HG02840 (cell line): ENCODE results near the gene CAPG.
"Not testable (repeated sequence)": the region's sequence is repeated elsewhere in the genome, so short reads cannot be mapped to it uniquely, and the experiment has no call there.

Source experiments
- ATAC-seq: cut with Tn5 transposase; IDR thresholded peaks from one replicate; pipeline ENCODE4 v1.9.1; 2021; ENCODE audit warnings: mild to moderate bottlenecking, moderate library complexity, moderate number of reproducible peaks; ENCODE audit not compliant: unreplicated experiment, low FRiP score

Gene CAPG

DNA sequence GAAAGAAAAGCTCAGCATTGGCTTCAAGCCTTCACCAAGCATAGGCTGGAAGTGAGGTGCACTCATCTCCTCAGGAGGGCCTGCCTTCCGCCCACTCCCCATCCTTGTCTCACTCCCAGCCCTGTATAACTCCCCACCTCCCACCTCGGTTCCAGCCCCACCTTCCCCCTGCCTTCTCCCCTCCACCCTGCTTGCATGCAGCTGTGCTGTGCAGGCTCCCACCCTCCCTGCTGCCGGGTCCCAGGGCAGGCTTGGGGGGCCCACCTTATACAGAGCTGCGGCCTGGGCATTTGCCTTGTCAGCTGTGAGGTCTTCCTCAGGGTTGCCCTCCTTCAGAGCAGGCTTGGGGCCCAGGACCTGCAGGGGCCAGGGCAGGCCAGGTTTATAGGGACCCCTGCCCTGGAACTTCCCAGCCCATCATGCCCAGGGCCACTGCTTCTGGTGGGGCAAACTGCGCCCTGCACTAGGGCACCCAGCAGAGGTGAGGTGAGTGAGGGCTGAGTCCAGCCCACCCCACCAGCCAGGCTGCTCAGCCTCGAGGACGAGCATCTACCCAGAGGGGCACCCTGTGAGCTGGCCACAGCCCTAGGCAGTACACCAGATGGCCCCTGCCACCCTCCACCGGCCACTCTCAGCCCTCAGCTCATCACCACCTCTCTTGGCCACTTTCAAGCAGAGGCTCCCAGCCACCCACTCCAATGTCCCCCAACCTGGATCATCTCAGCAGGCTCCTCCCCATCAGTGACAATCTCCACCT, 11.6 kb downstream of the CAPG start:
- no peak for ATAC-seq

DNA sequence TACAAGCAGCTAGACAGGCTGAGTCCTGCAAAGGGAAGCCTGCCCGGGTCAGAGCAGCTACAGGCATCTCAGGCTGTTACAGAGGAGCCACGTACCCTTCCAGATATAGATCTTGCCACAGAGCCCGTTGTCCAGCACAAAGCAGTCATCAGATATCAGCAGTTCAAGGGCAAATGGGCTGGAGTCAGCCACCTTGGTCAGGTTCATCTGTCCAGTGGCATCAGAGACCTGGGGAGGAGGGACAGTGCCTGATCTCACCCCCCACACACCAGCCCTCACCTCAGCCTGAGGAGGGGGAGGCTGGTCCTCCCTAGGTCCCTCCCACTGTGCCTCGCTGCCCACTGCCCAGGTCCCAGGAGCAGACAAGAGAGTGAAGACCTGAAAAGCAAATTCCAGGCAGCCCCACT, 12.2 kb downstream of the CAPG start:
- ATAC-seq, result no peak

DNA sequence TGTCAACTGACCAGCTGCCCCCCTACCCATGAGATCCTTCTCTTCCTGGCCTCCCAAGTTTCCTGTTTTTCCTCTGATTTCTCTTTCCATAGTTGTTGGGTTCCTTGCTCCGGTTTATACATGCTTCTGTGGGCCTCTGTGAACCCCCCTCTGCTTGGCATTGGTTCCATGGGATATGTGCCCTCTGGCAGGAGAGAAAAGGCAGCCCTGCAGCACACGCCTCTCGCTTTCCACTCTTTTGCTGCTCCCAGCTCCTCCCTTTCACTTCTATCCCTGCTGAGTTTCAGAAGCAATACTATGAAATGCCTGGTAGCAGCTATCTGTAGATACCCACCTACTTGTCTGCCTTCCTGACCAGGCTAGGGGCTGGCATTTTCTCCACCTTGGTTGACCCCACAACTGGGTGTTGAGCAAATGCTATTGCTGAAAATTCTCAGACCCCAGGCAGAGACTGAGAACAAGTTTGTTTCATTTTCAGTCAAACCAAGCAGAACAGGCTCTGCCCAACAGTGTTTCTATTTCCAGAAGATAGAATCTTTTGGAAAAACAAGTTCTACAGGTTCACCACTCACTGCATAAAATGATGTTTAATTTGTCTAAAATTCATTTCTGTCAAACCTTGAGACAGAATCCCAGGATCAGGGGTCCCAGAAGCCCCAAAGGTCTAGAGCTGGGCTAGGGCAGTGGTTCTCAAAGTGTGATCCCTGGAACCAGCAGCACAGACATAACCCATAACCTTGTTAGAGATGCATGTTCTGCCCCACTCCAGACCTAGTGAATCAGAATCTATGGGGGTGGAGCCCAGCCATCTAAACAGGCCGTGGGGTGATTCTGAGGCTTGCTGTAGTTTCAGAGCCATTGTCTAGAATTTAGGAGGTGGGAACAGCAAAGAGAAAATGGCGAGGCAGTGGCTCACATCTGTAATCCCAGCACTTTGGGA, 13.4 kb downstream of the CAPG start:
- ATAC-seq, result no peak

DNA sequence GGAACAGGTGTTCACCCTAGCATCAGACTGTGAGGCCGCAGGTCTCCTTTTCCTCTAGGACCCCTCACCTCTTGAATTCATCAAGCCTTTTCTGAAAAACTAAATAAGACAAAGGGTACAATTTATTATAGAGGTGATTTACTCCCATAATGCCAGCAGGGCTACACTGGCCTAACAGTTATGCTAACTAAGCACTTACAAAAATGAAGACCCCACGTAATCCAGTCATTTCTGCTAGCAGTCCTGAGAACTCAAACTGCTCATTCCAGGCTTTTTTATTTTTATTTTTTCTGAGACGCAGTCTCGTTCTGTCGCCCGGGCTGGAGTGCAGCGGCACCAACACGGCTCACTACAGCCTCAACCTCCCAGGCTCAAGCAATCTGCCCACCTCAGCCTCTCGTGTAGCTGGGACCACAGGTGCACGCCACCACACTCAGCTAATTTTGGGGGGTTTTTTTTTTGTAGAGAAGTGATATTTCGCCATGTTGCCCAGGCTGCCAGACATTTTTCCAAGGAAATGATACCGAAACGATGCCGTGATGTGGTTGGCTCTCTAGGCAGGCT, 14.2 kb downstream of the CAPG start:
- ATAC-seq, result no peak

DNA sequence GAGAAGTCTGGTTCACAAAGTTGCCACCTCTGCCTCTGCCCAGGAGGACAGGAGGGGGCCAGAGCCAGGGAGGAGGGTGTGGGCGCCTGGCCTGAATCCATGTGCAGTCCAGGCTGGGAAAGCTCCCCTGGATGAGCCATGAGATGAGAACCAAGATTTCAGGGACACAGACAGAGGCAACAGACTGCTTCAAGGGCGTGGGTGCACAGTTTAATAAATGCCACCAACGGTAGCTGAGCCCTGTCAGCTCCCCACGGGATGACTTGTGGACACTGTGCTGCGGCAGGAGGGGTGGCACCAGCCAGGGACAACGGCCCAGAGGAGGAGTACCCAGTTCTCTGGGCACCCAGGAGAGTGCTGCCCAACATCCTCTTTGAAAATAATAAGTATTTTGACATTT, 15.2 kb downstream of the CAPG start:
- no peak for ATAC-seq

DNA sequence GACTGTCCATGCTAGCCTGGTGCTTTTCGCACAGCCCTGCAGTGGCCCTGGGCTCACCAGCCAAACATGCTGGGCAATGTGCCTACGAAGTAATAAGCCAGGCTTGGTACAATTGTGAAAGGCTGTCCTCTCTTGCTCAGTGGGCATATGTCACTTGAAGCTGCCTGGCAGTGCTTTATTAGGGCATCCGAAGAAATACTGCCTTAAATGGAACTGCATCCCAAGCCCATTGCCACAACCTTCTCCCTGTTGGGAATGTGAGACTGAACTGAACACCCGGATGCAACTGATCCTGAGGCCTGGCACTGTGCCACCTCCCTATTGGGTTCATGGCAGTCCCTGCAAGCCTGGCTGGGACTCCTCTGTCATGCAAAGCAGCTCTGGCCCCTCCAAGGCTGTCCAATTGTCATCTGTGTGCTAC, 15.9 kb downstream of the CAPG start:
- no peak for ATAC-seq

DNA sequence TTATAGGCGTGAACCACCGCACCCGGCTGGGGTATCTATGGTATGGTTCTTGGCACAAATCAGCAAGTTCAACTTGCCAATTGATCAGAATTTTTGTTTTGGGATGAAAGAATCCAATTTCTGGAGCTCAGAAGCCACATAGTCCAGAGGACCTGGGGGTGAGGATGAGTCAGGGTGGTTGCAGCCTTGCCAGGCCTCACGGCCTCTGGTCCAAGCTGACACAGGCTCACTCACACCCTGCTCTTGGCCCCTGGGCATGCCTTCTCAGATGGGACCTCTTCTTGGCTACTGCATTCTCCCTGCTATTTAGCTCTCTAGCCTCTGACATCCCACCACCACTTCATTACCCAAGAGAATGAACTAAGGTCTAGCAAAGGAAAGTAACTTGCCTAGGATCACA, 16.3 kb downstream of the CAPG start:
- no peak for ATAC-seq

DNA sequence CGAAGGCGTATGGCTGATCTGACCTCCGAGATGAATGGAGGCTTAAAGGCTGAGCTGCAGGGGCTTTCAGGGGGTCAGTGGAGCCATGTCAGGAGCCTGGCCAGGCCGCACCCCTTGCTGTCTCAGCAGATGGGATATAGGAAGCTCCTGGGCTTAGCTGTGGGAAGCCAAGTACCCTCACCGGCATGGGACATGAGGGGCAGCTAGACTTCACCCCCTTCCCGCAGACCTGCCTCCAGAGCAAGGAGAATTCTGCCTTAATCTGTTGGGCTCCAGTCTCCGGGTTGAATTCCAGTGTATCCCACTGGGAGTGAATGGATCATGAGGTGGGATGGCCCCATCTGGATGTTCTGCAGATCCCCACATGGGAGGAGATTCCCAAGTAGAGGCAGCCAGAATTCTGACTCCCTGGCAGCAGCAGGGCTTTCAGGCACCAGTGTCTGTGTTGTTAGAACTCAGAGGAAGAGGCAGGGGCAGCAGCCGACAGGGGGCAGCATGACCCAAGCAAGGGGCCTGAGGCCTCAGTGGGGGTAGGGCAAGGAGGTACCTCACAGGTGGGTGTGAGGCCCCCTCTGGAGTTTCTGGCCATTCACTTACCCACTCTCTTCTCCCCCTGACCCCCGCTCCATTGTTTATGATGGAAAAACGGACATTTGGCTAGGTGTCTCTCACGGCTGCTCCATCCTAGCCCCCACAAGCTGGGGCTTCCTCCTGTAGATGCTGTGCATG, 19.1 kb downstream of the CAPG start:
- no peak for ATAC-seq

DNA sequence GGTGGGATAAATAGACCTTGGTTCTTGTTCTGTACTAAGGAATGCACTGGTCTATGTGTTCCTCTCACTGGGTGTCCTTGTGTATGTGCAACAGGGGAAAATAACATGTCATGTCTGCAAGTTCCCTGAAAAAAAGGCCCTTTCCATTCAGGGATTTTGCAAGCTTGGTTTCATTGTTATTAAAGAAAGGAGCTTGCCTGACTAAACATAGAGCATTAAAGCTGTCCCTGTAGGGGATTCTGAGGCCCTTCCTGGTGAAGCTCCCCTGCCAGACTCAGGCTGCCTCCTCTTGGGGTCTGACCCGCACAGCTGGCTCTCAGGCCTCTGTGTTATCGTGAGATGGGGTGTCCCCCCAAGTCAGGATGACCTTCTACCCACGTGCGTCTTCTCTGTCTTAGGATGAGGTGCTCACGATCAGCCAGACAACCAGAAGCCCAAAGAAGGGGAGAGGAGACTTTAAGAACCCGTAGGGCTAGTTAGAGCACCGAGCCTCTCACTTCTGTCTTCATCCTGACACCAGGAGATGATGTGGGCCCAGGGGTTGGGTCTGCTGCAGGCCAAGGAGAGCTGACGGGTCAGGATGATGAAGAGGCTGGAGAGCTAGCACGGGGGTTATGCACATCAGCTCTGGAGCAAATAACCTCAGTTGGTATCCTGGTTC, 21.2 kb downstream of the CAPG start:
- no peak for ATAC-seq

DNA sequence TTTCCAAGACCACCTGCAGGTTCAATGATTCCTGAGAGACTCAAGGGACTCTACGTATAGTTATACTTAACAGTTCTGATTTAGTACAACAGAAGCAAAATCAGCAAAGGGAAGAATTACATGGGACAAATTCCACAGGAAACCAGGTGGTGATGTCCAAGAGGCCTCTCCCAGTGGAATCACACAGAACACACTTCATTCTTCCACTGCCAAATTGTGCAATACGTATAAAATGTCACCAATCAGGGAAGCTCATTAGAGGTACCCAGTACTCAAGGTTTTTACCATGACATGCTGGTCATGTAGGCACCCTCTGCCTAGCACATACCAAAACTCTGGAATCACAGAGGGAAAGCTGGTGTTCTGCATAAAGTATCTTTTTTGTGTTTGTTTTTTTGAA, 22.4 kb downstream of the CAPG start:
- ATAC-seq, result no peak

DNA sequence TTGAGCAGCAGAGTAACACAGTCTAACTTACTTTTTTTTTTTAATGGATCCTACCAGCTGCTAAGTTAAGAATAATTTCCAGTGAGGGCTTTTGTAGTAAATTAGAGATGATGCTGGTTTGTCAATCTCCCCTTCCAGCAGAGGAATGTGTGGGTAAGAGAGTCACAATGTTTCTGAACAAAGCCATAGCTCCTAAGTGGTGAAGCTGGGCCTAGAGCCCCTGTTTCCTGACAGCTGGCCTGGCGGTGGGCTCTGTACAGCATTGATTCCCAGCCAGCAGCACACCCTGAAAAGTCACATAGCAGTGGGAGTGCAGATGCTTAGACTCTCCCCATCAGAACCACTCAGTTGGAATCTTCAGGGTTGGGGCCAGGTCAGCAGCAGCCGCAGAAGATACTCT, 24.4 kb downstream of the CAPG start:
- no peak for ATAC-seq

DNA sequence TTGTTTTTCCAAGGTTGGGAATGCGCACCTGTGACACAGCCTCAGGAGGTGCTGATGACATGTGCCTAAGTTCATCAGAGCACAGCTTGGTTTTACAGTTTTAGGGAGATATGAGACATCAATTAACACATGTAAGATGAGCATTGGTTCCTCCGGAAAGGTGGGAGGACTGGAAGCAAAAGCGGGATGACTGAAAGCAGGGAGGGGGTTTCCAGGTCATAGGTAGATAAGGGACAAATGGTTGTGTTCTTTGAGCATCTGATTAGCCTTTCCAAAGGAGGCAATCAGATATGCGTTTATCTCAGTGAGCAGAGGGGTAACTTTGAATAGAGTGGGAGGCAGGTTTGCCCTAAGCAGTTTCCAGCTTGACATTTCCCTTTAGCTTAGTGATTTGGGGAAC, 26.3 kb downstream of the CAPG start:
- ATAC-seq, result no peak

DNA sequence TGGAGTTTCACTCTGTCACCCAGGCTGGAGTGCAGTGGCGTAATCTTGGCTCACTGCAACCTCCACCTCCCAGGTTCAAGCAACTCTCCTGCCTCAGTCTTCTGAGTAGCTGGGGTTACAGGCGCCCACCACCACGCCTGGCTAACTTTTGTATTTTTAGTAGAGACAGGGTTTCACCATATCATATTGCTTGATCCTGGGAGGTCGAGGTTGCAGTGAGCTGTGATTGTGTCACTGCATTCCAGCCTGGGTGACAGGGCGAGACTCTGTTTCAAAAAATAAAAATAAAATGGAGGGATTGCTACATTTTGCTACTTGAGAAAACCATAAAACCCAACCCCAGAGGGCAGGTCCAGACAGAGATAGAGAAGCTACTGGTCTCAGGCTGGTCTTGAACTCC, 27.0 kb downstream of the CAPG start:
- not testable (repeated sequence) for ATAC-seq

DNA sequence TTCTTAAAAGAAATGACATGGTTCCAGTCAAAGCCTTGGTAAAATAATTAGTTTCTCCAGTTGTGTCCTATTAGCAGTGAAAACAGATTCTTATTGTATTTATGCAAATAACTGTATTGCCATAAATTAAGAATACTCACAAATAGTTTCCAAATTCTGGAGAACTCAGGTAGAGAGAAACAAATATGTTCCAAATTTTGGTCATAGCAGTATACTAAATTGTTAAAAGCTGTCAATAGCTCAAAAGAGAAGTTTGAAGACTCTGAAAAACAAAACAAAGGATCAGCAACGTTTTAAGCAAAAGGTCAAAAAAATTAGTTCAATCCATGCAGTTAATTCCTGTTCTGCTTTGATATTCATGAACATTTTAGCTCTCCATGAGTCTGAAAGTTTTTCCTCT, 30.1 kb downstream of the CAPG start:
- ATAC-seq, result no peak

DNA sequence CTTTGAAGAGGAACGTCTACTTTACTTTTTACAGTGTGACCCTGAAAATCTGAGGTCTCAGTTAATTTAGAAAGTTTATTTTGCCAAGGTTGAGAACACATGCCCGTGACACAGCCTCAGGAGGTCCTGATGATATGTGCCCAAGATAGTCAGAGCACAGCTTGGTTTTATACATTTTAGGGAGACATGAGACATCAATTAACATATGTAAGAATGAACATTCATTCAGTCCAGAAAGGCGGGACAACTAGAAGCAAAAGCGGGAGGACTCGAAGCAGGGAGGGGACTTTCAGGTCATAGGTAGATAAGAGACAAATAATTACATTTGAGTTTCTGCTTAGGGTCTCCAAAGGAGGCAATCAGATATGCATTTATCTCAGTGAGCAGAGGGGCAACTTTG, 31.9 kb downstream of the CAPG start:
- no peak for ATAC-seq

DNA sequence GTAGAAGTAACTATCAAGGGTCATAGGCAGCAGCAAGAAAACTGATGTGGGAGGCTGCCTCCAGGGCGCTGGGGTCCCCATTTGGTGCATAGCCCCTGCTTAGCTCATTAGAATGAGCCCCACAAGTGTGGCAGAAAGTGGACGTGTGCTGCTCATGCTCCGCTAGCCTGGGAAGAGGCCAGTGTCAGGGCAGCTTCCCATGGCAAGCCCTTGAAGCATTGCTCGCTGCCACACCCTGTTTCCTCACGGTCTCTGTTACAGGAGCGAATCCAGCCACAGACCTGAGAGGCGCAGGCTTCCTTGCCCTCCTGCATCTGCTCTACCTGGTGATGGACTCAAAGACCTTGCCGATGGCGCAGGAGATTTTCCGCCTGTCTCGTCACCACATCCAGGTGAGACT, 33.1 kb downstream of the CAPG start:
- no peak for ATAC-seq

DNA sequence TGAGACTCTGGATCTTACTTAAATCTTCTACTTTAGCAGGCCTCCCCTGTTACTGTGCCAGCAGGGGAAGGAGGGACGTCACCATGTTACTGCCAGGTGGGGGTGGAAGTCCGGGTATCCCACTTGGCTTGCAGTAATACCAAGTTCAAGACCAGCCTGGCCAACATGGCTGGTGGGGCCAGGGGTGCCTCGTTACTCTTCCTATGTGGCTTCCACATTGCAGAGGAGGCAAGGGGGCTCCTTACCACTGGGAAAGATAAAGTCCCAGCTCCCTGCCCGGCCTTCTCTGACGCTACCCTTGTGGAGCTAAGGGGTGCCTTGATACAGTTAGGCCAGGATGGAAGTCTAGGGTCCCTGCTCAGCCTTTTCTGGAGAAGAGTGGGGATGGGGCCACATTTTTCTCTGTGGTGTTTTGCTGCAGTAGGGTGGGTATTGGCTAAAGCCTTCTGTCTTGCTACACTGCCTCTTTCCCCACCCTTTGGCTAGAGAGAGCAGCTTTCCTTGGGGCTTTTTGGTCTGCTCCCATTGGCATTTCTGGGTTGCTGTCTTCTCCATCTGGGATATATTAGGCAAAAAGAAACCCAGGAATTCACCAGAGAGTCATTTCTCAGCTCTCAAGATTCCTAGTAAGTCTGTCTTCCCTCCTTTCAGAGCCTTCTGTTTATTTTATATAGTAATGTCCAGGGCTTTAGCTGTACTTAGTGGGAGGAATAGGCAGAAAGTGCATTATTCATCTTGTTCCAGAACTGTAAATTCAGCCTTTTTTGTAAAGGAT, 33.7 kb downstream of the CAPG start:
- ATAC-seq, result no peak

DNA sequence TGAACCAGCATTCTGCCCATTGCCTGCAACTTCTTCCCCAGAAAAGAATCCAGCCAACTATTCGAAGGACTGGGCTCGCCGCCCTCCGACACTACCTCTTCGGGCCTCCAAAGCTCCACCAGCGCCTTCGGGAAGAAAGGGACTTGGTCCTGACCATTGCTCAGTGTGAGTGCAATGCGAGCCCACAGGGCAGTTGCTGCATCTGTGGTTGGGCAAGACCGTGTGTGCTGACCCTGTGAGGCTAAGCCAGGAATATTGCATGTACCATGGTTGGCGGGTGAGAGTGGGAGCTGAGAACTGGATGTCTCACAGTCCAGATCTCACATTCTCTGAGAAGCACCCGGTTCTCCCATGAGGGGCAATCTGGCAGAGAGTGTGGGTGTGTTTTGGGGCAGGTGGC, 39.1 kb downstream of the CAPG start:
- ATAC-seq, result no peak

DNA sequence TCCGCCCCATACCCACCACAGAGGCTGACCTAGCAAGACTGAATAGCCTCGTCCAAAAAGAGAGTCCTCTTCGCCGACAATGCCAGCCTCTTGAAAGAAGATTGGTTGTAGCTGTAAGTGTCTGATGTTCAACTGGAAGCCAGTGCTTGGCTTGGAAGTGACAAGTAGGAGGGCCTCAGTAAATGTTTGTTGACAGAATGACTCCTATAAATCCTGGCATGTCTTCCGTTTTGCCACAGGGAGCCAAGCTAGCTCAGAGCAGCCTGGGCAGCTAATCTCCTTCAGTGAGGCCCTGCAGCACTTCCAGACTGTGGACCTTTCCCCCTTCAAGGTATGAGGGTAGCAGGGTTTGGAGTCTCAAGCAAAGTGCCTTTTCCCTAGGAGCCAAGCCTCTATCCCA, 40.7 kb downstream of the CAPG start:
- no peak for ATAC-seq

DNA sequence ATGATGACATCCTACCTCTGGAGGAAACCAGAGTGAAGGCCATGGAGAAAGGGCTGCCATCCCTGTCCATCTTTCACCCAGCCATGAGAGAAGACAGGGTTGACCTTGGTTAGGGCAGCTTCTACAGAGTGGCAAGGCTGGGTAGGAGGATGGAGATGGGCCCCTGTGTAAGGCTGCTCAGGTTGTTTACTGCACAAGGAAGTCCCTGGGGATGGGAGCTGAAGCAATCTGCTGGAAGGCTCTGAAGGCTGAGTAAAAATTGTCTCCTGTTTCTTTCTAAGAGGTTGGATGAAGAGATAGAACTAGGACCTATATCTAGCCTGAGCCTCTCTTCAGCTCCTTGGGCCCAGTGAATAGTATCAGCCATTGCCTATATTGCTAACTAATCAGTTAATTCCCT, 41.2 kb downstream of the CAPG start:
- no peak for ATAC-seq
